ENCODE data around the gene BCCIP. TPM values are rescaled to one million over a fixed set of nuclear protein-coding genes. Genes with fewer than 3 reads are reported as not detected.

The BCCIP gene
- total and polyA plus RNA-seq, 2 of the 8 experiments (the other 6 are each of a cell fraction or from before 2014, with no cell fraction given), result 33.9 to 120 TPM

- Histone ChIP-seq H3K27me3 (replicated peaks in 1 of 4; ENCODE audit: control insufficient read depth in 3 of 4, extremely low read depth in 1 of 4, insufficient read depth in 3 of 4, low read length in 3 of 4) (no peaks in the 10 kb centered on the region), H2BK12ac (ENCODE audit: low read depth, low read length) (no peak overlapping the region), H3K79me2 (ENCODE audit: control insufficient read depth in 1 of 2, insufficient read depth in 2 of 2, low read length in 2 of 2) (no peaks in the 10 kb centered on the region), H3K4ac (replicated peaks; ENCODE audit: insufficient read length, low read depth, low read length) (no peak overlapping the region), H3K23me2 (ENCODE audit: low read depth, low read length) (no peaks in the 10 kb centered on the region), H2BK15ac (ENCODE audit: low read length) (no peak overlapping the region), H4K91ac (replicated peaks; ENCODE audit: insufficient read length, low read length) (no peak overlapping the region), H4K5ac (ENCODE audit: insufficient read length, low read depth, low read length) (no peak overlapping the region), H3K36me3 (ENCODE audit: control insufficient read depth in 2 of 4, insufficient read depth in 4 of 4, low read length in 3 of 4) (no peaks in the 10 kb centered on the region; a peak in 1 of 8 replicates), H3K27ac (ENCODE audit: low read depth, low read length) (no peak overlapping the region), H3K23ac (ENCODE audit: insufficient read length) (no peak overlapping the region), H2BK5ac (ENCODE audit: low read depth, low read length) (no peak overlapping the region), H3K18ac (ENCODE audit: extremely low read depth, low read length) (no peak overlapping the region), H3K79me1 (ENCODE audit: low read depth, low read length) (no peaks in the 10 kb centered on the region), H3K4me1 (replicated peaks in 1 of 4; ENCODE audit: control insufficient read depth in 3 of 4, insufficient read depth in 4 of 4, low read length in 3 of 4) (no peaks in the 10 kb centered on the region; a peak in 1 of 7 replicates), H2AFZ (ENCODE audit: low read length) (no peak overlapping the region), H3K4me2 (ENCODE audit: insufficient read depth in 1 of 2, low read depth in 2 of 2, low read length in 2 of 2) (no peak overlapping the region), H3K4me3 (ENCODE audit: extremely low read depth in 1 of 4, insufficient read depth in 2 of 4, low read depth in 3 of 4, low read length in 4 of 4) (no peak overlapping the region), H2BK120ac (replicated peaks; ENCODE audit: low read depth, low read length) (no peak overlapping the region), H4K8ac (ENCODE audit: extremely low read depth, insufficient read depth, low read length) (no peak overlapping the region), H4K20me1 (replicated peaks in 1 of 2; ENCODE audit: control insufficient read depth in 1 of 2, insufficient read depth in 2 of 2, low read length in 2 of 2) (no peaks in the 10 kb centered on the region), H3K9me3 (ENCODE audit: insufficient read depth in 2 of 2, low read depth in 1 of 2, low read length in 1 of 2) (no peaks in the 10 kb centered on the region), H3K9ac (replicated peaks in 1 of 4; ENCODE audit: extremely low read depth in 1 of 4, low read depth in 3 of 4, low read length in 3 of 4) (no peak overlapping the region), H2BK20ac (ENCODE audit: low read length) (no peak overlapping the region), H2AK5ac (ENCODE audit: low read depth, low read length) (no peak overlapping the region), H3K14ac (ENCODE audit: insufficient read length) (no peak overlapping the region), H3K56ac (replicated peaks; ENCODE audit: insufficient read length, low read depth, low read length) (no peak overlapping the region)
- no peak for FAIRE-seq
- no peak for DNase-seq (ENCODE audit: low read depth in 1 of 2, low spot score in 2 of 2)
- POLR2A ChIA-PET (ENCODE audit: partially characterized antibody), result interaction anchor here (1.6 to 1.7 kb wide), 2 partner anchors 8 to 13 kb away, joined by 4 to 5 read pairs; no protein-coding TSS in a partner anchor
- 87% methylated on average over 6 of the region's 6 CpGs; no CpG with 5 or more reads in 1 of the 2 experiments for WGBS, 2 experiments (ENCODE audit: extremely low coverage in 1 of 2, insufficient coverage in 1 of 2, insufficient read length in 1 of 2, insufficient replicate concordance in 2 of 2, low coverage in 1 of 2, low lambda C conversion rate in 2 of 2, missing lambda C conversion rate in 1 of 2)
- TF ChIP-seq CTBP2 (IDR thresholded peaks at IDR 0.05; ENCODE audit: borderline replicate concordance, insufficient read depth, insufficient read length, low read length), result no peak
- no peak for TF ChIP-seq KDM1A (IDR thresholded peaks at IDR 0.05; ENCODE audit: borderline replicate concordance, low read length)
- no peak for TF ChIP-seq SAP30 (IDR thresholded peaks at IDR 0.05; ENCODE audit: insufficient read depth, insufficient replicate concordance, low read length)
- TF ChIP-seq POLR2A (IDR thresholded peaks at IDR 0.05; ENCODE audit: control extremely low read depth in 1 of 2, low read depth in 2 of 2, low read length in 2 of 2), result no peak
- TF ChIP-seq TAF7 (optimal IDR thresholded peaks at IDR 0.05; ENCODE audit: borderline replicate concordance, low read depth, low read length), result no peak
- TF ChIP-seq HDAC6 (IDR thresholded peaks at IDR 0.05; ENCODE audit: low read depth, low read length), result no peak
- CTCF ChIA-PET (ENCODE audit: partially characterized antibody), result interaction anchor here (1.7 kb wide), 1 partner anchor 13 kb away, joined by 6 read pairs; no protein-coding TSS in a partner anchor
Observed at GRCh38 chr10:125783957-125784356, 39.4 kb upstream of the BCCIP start.

Data from H1 (cell line).